ENCODE data around the gene RAB40AL.

DNA sequence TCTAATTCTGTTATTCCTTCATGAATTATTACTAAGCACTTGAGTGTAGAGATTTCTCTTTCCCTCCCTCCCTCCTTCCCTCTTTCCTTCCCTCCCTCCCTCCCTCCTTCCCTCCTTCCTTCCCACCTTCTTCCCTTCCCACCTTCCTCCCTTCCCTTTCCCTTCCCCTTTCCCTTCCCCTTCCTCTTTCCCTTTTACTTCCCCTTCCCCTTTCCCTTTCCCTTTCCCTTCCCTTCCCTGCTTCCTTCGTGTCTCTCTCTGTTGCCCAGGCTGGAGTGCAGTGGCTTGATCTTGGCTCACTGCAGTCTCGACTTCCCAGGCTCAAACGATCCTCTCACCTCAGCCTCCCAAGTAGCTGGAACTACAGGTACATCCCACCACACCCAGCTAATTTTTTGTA lies 49.4 kb upstream of the RAB40AL start:
- no peak for TF ChIP-seq NRF1 (IDR thresholded peaks at IDR 0.05; ENCODE audit: low read depth, low read length)
- TF ChIP-seq, protein P1, sequence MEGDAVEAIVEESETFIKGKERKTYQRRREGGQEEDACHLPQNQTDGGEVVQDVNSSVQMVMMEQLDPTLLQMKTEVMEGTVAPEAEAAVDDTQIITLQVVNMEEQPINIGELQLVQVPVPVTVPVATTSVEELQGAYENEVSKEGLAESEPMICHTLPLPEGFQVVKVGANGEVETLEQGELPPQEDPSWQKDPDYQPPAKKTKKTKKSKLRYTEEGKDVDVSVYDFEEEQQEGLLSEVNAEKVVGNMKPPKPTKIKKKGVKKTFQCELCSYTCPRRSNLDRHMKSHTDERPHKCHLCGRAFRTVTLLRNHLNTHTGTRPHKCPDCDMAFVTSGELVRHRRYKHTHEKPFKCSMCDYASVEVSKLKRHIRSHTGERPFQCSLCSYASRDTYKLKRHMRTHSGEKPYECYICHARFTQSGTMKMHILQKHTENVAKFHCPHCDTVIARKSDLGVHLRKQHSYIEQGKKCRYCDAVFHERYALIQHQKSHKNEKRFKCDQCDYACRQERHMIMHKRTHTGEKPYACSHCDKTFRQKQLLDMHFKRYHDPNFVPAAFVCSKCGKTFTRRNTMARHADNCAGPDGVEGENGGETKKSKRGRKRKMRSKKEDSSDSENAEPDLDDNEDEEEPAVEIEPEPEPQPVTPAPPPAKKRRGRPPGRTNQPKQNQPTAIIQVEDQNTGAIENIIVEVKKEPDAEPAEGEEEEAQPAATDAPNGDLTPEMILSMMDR (IDR thresholded peaks at IDR 0.05; ENCODE audit: control extremely low read depth in 1 of 3, insufficient read depth in 1 of 3, low read depth in 1 of 3, low read length in 3 of 3) = no peak
- TF ChIP-seq POLR2AphosphoS5 (IDR thresholded peaks at IDR 0.05; ENCODE audit: low read depth, low read length) = no peak
- no peak for TF ChIP-seq CHD1 (IDR thresholded peaks at IDR 0.05; ENCODE audit: low read depth, low read length)
- no peak for TF ChIP-seq RNF2 (IDR thresholded peaks at IDR 0.05; ENCODE audit: borderline replicate concordance, low read depth, low read length, missing control alignments, poor library complexity, severe bottlenecking)

Measured in H1 (cell line).